ENCODE data around the gene LRRK1.

The LRRK1 gene

GRCh38 chr15:101114166-101114565, 195.0 kb downstream of the LRRK1 start:
- DNase-seq (ENCODE audit: low read depth) = no peak

DNA sequence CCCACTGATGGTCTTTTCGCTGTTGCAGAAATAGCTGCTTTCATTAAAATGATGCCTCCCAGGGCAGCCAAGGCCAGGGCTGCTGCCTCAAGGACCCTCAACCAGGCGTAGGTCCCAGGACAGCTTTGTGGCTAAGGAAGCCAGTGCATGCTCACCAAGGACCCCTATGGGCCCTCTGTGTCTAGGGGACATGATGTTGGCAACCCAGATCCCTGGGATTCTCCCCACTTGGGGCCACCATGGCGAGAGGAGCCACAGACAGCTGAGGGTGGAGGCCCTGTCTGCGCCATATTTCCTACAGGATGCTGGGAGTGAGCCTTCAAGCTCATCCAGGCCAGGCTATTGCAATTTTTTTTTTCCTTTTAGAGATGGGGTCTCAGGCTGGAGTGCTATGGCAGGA, 195.5 kb downstream of the LRRK1 start:
- no peak for DNase-seq (ENCODE audit: low read depth)

- no peak for DNase-seq (ENCODE audit: low read depth)
Observed at GRCh38 chr15:101115393-101115785, 196.2 kb downstream of the LRRK1 start.

DNA sequence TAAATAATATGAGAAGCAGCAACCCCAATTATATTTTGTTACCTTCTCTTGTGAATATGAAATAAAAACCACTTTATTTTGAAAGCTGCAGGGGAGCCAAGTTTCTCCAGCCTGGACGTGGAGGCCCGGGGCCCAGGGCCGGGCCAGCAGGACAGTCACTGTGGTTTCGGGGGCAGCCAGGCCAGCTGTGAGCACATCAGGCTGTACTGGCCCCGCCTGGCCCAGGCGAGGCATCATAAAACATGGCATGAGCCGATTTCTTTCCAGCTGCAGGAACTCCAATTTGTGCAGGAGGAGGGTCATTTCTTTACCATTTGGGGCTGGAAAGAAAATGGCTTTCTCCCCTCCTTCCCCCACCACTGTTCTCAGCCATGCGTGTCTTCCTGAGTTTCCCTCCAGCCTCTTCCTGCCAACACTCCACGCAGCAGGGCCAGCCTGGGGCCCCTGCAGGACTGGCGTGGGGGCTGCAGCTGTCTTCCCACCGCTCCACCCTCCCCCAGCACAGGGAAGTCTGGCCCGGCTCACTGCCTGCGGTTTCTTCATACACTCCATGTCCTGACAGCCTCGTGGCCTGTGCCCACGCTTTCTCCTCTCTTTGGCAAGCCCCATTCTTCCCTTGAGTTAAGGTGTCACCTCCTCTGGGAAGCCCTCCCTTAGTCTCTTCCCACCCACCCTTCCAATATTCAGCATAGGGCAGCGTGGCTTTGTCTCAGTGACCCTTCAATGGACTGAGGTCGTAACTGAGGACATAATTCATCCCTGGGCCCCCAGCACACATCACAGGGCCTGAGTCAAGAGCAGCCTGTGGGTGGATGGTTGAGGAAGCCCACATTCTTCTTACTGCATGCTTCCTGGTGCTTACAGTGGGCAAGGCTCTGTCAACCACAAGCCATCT, 196.9 kb downstream of the LRRK1 start:
- DNase-seq (ENCODE audit: low read depth) = no peak

- no peak for DNase-seq (ENCODE audit: low read depth)
Observed at GRCh38 chr15:101116681-101116976, 197.5 kb downstream of the LRRK1 start.

GRCh38 chr15:101118116-101118515, 199.0 kb downstream of the LRRK1 start:
- DNase-seq (ENCODE audit: low read depth) = no peak

- DNase-seq (ENCODE audit: low read depth) = no peak
Observed at GRCh38 chr15:101118615-101119014, 199.5 kb downstream of the LRRK1 start.

- no peak for DNase-seq (ENCODE audit: low read depth)
Observed at GRCh38 chr15:101119181-101119580, 200.0 kb downstream of the LRRK1 start.

All from activated T-helper 1 cell treated with Interleukin-2 at 50 U/mL for 16 hours (primary cell).